Astrocyte (in vitro differentiated cells and primary cell): ENCODE measurements around the gene KATNB1.

Source experiments
- EZH2 ChIP-seq: IDR thresholded peaks from 2 replicates; pipeline ENCODE4 v1.6.1; 2012; ENCODE audit warnings: mild to moderate bottlenecking, low read length, inconsistent platforms; ENCODE audit not compliant: insufficient read depth
- TF ChIP-seq, protein P1 (sequence below): IDR thresholded peaks from 2 replicates; pipeline ENCODE4 v1.5.1; 2011; ENCODE audit warnings: low read depth, mild to moderate bottlenecking, inconsistent platforms, low read length, moderate library complexity; ENCODE audit not compliant: insufficient read depth

GRCh38 chr16:57707331-57707730, 28.2 kb upstream of the KATNB1 start:
- no peak for TF ChIP-seq EZH2
- TF ChIP-seq, protein P1, sequence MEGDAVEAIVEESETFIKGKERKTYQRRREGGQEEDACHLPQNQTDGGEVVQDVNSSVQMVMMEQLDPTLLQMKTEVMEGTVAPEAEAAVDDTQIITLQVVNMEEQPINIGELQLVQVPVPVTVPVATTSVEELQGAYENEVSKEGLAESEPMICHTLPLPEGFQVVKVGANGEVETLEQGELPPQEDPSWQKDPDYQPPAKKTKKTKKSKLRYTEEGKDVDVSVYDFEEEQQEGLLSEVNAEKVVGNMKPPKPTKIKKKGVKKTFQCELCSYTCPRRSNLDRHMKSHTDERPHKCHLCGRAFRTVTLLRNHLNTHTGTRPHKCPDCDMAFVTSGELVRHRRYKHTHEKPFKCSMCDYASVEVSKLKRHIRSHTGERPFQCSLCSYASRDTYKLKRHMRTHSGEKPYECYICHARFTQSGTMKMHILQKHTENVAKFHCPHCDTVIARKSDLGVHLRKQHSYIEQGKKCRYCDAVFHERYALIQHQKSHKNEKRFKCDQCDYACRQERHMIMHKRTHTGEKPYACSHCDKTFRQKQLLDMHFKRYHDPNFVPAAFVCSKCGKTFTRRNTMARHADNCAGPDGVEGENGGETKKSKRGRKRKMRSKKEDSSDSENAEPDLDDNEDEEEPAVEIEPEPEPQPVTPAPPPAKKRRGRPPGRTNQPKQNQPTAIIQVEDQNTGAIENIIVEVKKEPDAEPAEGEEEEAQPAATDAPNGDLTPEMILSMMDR, result no peak
